H9 (cell line): ENCODE measurements around the gene IGF1R. TPM values are rescaled to one million over a fixed set of nuclear protein-coding genes. Genes with fewer than 3 reads are reported as not detected.

ENCODE experiments used
- DNase-seq: peaks from one replicate; pipeline ENCODE4 v3.0.0-alpha.2; 2017
- H2AFZ ChIP-seq: one replicate; pipeline ENCODE4 v1.6.1; 2013; ENCODE audit warnings: mild to moderate bottlenecking, low read length, control low read depth, moderate library complexity
- H2AK5ac ChIP-seq: 2 replicates; pipeline ENCODE4 v1.6.1; 2013; ENCODE audit warnings: low read length, control low read depth, mixed read lengths; ENCODE audit not compliant: insufficient read length
- H2BK120ac ChIP-seq: one replicate; pipeline ENCODE4 v1.6.1; 2013; ENCODE audit warnings: low read depth, mild to moderate bottlenecking, low read length, control low read depth, inconsistent platforms; ENCODE audit not compliant: poor library complexity, severe bottlenecking
- H2BK12ac ChIP-seq: 2 replicates; pipeline ENCODE4 v1.6.1; 2013; ENCODE audit warnings: low read length, control low read depth, mixed read lengths, low read depth; ENCODE audit not compliant: insufficient read length
- H2BK15ac ChIP-seq: 2 replicates; pipeline ENCODE4 v1.6.1; 2013; ENCODE audit warnings: low read depth, low read length, control low read depth
- H2BK20ac ChIP-seq: one replicate; pipeline ENCODE4 v1.6.1; 2013; ENCODE audit warnings: low read depth, mild to moderate bottlenecking, low read length, control low read depth, inconsistent platforms; ENCODE audit not compliant: poor library complexity, severe bottlenecking
- H2BK5ac ChIP-seq: 2 replicates; pipeline ENCODE4 v1.6.1; 2013; ENCODE audit warnings: low read length, control low read depth, mixed read lengths; ENCODE audit not compliant: insufficient read length
- H3K14ac ChIP-seq: 2 replicates; pipeline ENCODE4 v1.6.1; 2013; ENCODE audit warnings: low read length, control low read depth; ENCODE audit not compliant: insufficient read depth
- H3K18ac ChIP-seq: 2 replicates; pipeline ENCODE4 v1.6.1; 2013; ENCODE audit warnings: low read depth, mild to moderate bottlenecking, mixed read lengths, low read length, control low read depth; ENCODE audit not compliant: insufficient read length
- H3K23ac ChIP-seq: 2 replicates; pipeline ENCODE4 v1.6.1; 2013; ENCODE audit warnings: low read length, control low read depth, mixed read lengths, low read depth; ENCODE audit not compliant: insufficient read length
- H3K23me2 ChIP-seq: 2 replicates; pipeline ENCODE4 v1.6.1; 2013; ENCODE audit warnings: low read depth, mild to moderate bottlenecking, mixed read lengths, low read length, control low read depth; ENCODE audit not compliant: insufficient read length, poor library complexity, severe bottlenecking
- H3K27ac ChIP-seq: 2 replicates; pipeline ENCODE4 v1.5.1; 2013; ENCODE audit warnings: low read length, control low read depth, mixed read lengths, low read depth; ENCODE audit not compliant: insufficient read length
- H3K27me3 ChIP-seq: 2 replicates; pipeline ENCODE4 v1.6.1; 2013; ENCODE audit warnings: low read length, control low read depth, inconsistent platforms; ENCODE audit not compliant: insufficient read depth
- H3K4ac ChIP-seq: 2 replicates; pipeline ENCODE4 v1.6.1; 2013; ENCODE audit warnings: low read depth, mild to moderate bottlenecking, control low read depth, inconsistent platforms, low read length, moderate library complexity
- H3K4me1 ChIP-seq: 2 replicates; pipeline ENCODE4 v1.6.1; 2013; ENCODE audit warnings: low read length, control low read depth, inconsistent platforms; ENCODE audit not compliant: insufficient read depth
- H3K4me2 ChIP-seq: 2 replicates; pipeline ENCODE4 v1.6.1; 2013; ENCODE audit warnings: low read length, control low read depth, mixed read lengths; ENCODE audit not compliant: insufficient read length, insufficient read depth
- H3K56ac ChIP-seq: 2 replicates; pipeline ENCODE4 v1.6.1; 2013; ENCODE audit warnings: low read depth, mild to moderate bottlenecking, mixed read lengths, low read length, control low read depth; ENCODE audit not compliant: insufficient read length
- H3K79me1 ChIP-seq: 2 replicates; pipeline ENCODE4 v1.6.1; 2013; ENCODE audit warnings: low read depth, mild to moderate bottlenecking, moderate library complexity, low read length, control low read depth, inconsistent platforms; ENCODE audit not compliant: insufficient read depth, poor library complexity, severe bottlenecking
- H3K79me2 ChIP-seq: 2 replicates; pipeline ENCODE4 v1.6.1; 2013; ENCODE audit warnings: low read length, control low read depth, inconsistent platforms; ENCODE audit not compliant: insufficient read depth
- H3K9ac ChIP-seq: 2 replicates; pipeline ENCODE4 v1.6.1; 2013; ENCODE audit warnings: low read length, control low read depth, mixed read lengths; ENCODE audit not compliant: insufficient read length; ENCODE audit errors: extremely low read depth
- H3K9me3 ChIP-seq: one replicate; pipeline ENCODE4 v1.6.1; 2013; ENCODE audit warnings: low read depth, low read length, inconsistent platforms; ENCODE audit not compliant: control insufficient read depth
- H3T11ph ChIP-seq: one replicate; pipeline ENCODE4 v1.6.1; 2013; ENCODE audit warnings: mild to moderate bottlenecking, low read length, control low read depth, inconsistent platforms
- H4K20me1 ChIP-seq: one replicate; pipeline ENCODE4 v1.6.1; 2013; ENCODE audit not compliant: control insufficient read depth, insufficient read length, insufficient read depth
- H4K5ac ChIP-seq: 2 replicates; pipeline ENCODE4 v1.6.1; 2013; ENCODE audit warnings: low read depth, mild to moderate bottlenecking, mixed read lengths, low read length, control low read depth; ENCODE audit not compliant: insufficient read length
- H4K8ac ChIP-seq: replicated peaks from 2 replicates; pipeline ENCODE4 v1.6.1; 2013; ENCODE audit warnings: low read length, control low read depth, mixed read lengths, low read depth; ENCODE audit not compliant: insufficient read length
- H4K91ac ChIP-seq: 2 replicates; pipeline ENCODE4 v1.6.1; 2013; ENCODE audit warnings: low read depth, mild to moderate bottlenecking, moderate library complexity, mixed read lengths, low read length, control low read depth; ENCODE audit not compliant: insufficient read length
- H3K27ac Mint-ChIP-seq, 3 experiments: 2 replicates in 2 of 3; 3 replicates in 1 of 3; pipeline ENCODE4 v1.8.0; 2020 to 2021; ENCODE audit warnings: mixed read lengths in 3 of 3, mild to moderate bottlenecking in 1 of 3, moderate library complexity in 1 of 3
- H3K27me3 Mint-ChIP-seq: 2 replicates; pipeline ENCODE4 v1.8.0; 2021; ENCODE audit warnings: low read depth, mild to moderate bottlenecking, moderate library complexity, mixed read lengths
- H3K36me3 Mint-ChIP-seq, 3 experiments: 2 replicates in 2 of 3; 3 replicates in 1 of 3; pipeline ENCODE4 v1.8.0; 2020 to 2021; ENCODE audit warnings: low read depth in 3 of 3, mixed read lengths in 3 of 3; ENCODE audit not compliant: insufficient read depth in 1 of 3
- H3K4me1 Mint-ChIP-seq, 2 experiments: 2 replicates each; pipeline ENCODE4 v1.8.0; 2020; ENCODE audit warnings: mixed read lengths in 2 of 2
- H3K4me3 Mint-ChIP-seq, 2 experiments: 2 replicates in 1 of 2; 3 replicates in 1 of 2; pipeline ENCODE4 v1.8.0; 2020 to 2021; ENCODE audit warnings: mild to moderate bottlenecking in 2 of 2, mixed read lengths in 2 of 2, moderate library complexity in 1 of 2
- H3K9me3 Mint-ChIP-seq, 2 experiments: 2 replicates in 1 of 2; 3 replicates in 1 of 2; pipeline ENCODE4 v1.8.0; 2020; ENCODE audit warnings: mild to moderate bottlenecking in 2 of 2, mixed read lengths in 2 of 2, moderate library complexity in 1 of 2
- WGBS: extraction: QIAGEN DNeasy Blood & Tissue Kit; methylation state at CpG from one replicate; pipeline ENCODE4 v1.1.7; 2013; ENCODE audit warnings: missing lambda C conversion rate, low lambda C conversion rate, mixed read lengths; ENCODE audit not compliant: insufficient read length; ENCODE audit errors: extremely low coverage; 5-methylcytosine and 5-hydroxymethylcytosine counted together
- total RNA-seq: library from RNA; stranded (reverse); gene quantifications from 2 replicates; pipeline ENCODE4 v1.2.1, GENCODE V29; 2021
- TF ChIP-seq, protein P1 (sequence below): fragments of 200-600 bp; sonication (generic); conservative IDR thresholded peaks from 3 replicates; pipeline ENCODE4 v1.8.0; 2021; ENCODE audit warnings: antibody characterized with exemption, mild to moderate bottlenecking

IGF1R gene
- total RNA-seq, 1 experiment from 2014 or later = 70.0 TPM

DNA sequence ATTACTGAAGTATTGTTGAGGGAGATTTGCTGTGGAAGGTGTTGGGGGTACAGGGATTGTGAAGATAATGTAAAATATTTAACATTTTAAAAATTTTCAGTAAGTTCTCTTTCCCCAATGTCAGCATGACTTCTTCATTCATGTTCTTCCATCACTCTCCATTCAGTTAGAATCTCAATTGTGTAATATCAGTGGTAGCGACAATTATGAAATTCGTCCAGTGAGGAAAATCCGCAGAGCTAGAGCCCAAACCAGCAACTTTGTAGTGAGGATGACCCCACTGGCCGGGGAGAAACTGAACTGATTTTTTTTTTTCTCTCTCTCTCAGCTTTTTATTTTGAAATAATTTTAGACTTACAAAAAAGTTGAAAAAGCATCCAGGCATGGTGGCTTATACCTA is 187.5 kb downstream of the IGF1R start:
- no peaks in the 10 kb centered on the region for H4K20me1 ChIP-seq
- no peak overlapping the region for H2BK12ac ChIP-seq
- H3K4me1 ChIP-seq = no peaks in the 10 kb centered on the region; the same call in 1 of the 2 replicates
- no peak overlapping the region for H3K23ac ChIP-seq
- no peak overlapping the region for H2AFZ ChIP-seq
- no peak overlapping the region for H4K5ac ChIP-seq
- Mint-ChIP-seq H3K27ac (no peak overlapping the region), H3K9me3 (peaks cover 11 to 12% of the 10 kb centered on the region in 2 experiments), H3K4me1 (peaks cover 29 to 33% of the 10 kb centered on the region in 2 experiments), H3K27me3 (no peaks in the 10 kb centered on the region), H3K4me3 (no peak overlapping the region), H3K36me3 (peaks cover 20 to 27% (median 22%) of the 10 kb centered on the region in 3 experiments)
- no peaks in the 10 kb centered on the region for H3K79me1 ChIP-seq
- no peak overlapping the region for H3K18ac ChIP-seq
- no peak overlapping the region for H3K4ac ChIP-seq
- no peak for DNase-seq
- TF ChIP-seq, protein P1, sequence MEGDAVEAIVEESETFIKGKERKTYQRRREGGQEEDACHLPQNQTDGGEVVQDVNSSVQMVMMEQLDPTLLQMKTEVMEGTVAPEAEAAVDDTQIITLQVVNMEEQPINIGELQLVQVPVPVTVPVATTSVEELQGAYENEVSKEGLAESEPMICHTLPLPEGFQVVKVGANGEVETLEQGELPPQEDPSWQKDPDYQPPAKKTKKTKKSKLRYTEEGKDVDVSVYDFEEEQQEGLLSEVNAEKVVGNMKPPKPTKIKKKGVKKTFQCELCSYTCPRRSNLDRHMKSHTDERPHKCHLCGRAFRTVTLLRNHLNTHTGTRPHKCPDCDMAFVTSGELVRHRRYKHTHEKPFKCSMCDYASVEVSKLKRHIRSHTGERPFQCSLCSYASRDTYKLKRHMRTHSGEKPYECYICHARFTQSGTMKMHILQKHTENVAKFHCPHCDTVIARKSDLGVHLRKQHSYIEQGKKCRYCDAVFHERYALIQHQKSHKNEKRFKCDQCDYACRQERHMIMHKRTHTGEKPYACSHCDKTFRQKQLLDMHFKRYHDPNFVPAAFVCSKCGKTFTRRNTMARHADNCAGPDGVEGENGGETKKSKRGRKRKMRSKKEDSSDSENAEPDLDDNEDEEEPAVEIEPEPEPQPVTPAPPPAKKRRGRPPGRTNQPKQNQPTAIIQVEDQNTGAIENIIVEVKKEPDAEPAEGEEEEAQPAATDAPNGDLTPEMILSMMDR = no peak
- H3K9ac ChIP-seq = no peak overlapping the region
- no peak overlapping the region for H4K91ac ChIP-seq
- H3K23me2 ChIP-seq = no peaks in the 10 kb centered on the region
- no peaks in the 10 kb centered on the region for H3K27me3 ChIP-seq
- H3T11ph ChIP-seq = no peak overlapping the region
- WGBS = no CpG with 5 or more reads among the region's 4 CpGs
- no peak overlapping the region for H3K27ac ChIP-seq
- H3K14ac ChIP-seq = no peak overlapping the region
- H4K8ac ChIP-seq = no peak overlapping the region
- no peak overlapping the region for H3K4me2 ChIP-seq
- H2AK5ac ChIP-seq = no peak overlapping the region
- no peak overlapping the region for H2BK5ac ChIP-seq
- H3K79me2 ChIP-seq = peaks cover 10% of the 10 kb centered on the region; the same call in 1 of the 2 replicates
- H2BK15ac ChIP-seq = no peak overlapping the region
- H3K9me3 ChIP-seq = no peaks in the 10 kb centered on the region
- no peak overlapping the region for H2BK120ac ChIP-seq
- no peak overlapping the region for H2BK20ac ChIP-seq
- H3K56ac ChIP-seq = no peak overlapping the region
